NCI-H82 treated with DMSO at 0.1 percent for 48 hours (cell line): ENCODE results near the gene AGAP3.

ENCODE experiments used
- DNase-seq: peaks from one replicate; lab custom pipeline; 2025; ENCODE audit not compliant: unreplicated experiment; lab: John Stamatoyannopoulos, UW

AGAP3 gene

DNA sequence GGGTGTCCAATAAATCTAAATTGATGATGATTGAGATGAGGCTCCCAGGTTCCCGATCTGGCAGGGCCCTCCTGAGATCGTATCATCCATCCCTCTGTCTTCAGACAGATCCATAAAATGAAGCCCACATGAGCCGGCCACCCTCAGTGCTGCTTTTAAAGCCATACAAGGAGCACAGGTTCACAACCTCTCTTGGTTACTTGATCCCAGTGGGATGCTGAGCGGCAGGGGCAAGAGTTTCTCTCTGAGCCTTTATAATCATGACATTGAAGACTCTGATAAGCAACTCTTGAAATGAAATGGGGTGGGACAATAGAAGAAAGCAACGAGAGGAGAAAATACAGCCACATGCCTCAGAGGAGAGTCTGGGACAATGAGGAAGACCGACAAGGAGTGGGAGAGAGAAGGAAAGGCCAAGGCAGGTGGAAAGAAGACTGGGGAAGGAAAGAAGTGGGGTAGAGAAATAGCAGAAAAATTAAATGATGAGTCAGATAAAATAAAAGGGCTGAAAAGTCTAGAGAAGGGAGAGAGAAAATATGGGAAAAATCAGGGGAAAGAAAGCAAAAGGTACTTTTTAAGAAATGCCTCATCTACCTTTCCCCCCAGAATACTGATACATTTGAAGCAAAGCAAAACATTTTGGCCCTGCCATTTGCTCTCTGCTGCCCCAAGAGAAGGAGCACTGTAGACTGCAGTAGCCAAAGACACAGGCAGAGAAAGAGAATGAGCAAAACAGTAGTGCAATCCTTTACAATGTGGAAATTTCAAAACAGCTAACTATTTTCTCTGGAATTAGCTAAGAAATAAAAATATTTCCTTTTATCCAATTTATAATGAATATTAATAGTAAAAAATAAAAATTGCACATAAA lies 66.6 kb downstream of the AGAP3 start:
- no peak for DNase-seq

GRCh38 chr7:151157645-151158329 lies 71.5 kb downstream of the AGAP3 start:
- no peak for DNase-seq

DNA sequence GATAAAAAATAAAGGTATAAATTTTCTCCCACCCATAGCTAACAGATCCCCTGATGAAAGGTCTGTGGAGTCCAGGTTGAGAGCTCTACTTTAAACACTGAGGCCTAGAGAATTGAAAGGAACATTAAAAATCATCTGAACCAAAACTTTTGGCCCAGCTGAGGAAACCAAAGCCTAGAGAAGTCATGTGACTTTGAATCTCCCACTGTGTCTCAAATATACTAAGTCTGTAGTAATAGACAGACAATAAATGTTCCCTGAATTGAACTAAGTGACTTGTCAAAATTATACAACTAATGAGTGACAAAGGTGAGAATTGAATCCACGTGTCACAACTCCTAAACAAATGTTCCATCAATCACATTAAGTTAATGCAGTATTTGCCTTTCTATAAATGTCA lies 75.5 kb downstream of the AGAP3 start:
- no peak for DNase-seq

DNA sequence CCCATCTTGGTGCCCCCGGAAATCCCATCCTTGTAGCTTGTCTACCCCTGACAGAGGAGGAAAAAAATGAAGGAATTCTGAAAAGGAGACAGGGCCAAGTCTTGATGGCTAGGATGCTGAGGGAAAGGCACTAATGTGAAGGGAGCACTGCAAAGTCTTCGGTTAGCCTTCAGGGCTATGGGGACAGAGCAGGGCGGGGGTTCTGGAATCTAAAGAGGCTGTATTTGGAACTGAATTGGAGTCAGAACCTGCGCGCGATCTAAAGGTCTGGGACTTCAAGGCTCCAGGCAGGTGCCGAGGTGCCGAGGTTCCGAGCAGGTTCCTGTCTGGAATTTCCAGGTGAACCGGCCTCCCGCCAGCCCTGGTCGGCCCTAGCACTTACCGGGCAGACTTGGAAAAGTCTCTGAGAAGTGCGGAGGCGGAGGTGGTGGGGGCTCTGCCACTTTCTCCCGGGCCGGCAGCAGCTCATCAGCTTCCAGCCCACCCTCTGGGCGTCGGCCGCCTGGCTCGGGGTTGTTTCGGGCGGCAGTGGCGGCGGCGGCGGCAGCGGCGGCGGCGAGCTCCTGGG lies 80.4 kb downstream of the AGAP3 start:
- no peak for DNase-seq

DNA sequence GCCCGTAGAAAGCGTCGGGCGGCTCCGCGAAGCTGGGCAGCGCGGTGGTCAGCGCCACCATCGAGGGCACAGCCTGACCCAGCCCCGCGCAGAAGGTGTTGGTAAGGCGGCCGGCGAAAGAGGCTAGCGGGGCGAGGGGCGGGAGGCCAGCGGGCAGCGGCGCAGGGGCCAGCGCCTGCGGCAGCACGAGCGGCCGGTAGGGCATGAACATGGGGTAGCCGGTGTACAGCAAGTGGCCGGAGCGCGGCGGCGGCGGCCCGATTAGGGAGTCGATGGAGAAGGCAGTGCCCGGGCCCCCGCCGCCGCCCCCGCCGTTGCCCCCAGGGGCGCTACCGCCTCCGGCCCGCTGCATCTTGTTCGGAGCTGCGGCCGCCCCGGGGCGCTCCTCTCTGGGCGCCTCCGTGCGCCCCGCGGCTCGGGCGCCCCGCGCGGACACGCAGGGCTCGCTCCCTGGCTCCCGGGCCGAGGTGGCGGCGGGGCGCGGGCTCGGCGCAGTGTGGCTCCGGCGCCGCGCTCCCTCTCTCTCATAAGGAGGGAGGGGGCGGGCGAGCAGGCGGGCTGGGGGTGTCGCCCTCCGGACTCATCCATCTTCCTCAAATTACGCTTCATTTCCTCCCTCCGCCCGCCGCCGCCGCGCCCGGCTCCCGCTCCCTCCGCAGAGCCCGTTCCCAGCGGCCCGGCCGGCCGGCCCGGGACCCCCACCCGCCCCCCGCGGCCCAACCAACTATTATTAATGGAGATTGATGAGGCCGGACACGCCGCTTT lies 81.1 kb downstream of the AGAP3 start, which contains the start of gene GBX1:
Gene GBX1, minus strand, starts transcription at position 498 of the 765 bp plus-strand sequence. Its CDS starts 146 bp downstream, at position 352.
- no peak for DNase-seq

DNA sequence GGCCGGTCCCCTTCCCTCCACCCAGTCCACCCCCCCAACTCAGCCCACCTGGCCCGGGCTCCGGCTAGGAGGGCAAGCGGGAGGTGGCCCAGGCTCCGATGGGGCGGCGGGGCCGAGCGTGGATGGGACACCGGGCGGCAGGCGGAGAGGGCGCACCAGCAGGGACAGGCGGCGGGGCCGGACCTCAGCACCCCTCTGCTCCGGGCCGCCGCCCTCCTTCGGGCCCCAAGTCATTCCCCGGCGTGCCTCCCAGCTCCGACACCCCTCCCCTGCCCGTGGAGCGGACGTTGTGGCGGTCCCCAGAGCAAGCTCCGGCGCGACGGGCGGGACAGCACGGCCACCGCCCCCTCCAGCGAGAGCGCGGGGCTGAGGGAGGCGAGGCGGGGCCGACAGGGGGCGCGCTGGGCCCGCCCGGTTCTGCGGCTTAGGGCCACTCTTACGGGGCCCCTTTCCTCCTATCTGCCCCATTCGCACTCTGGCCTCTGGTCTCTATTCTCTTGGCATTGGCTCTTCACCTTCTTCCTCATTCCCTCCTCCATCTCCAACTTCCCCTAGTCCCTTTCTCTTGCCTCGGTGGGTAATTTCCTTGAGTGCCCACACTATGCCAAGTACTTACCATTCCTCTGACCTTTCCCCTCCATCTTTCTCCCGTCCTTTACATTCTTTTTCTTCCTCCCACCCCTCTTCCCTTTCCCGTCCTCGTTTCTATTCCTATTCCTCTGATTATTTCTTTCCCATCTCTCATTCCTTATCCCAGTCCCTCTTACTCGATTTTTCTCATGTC lies 81.9 kb downstream of the AGAP3 start:
- DNase-seq: no peak

DNA sequence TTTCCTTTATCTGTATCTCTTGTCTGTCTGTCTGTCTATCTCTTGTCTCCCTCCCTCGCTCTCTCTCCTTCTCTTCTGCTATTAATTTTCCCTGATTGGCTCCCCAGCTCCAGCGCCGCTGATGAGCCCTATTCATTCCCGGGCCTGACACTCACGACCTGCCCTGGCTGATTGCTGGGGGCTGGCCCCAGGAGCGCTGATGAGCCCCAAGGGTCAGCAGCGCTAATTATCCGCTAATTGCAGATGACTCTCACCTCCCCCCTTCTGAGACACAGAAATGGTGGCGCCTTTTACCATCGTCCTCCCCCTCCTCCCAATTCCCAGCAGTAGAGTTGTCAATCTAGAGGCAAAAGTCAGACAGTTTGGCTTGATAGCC lies 82.5 kb downstream of the AGAP3 start:
- DNase-seq: no peak

- peak; percentile 48 for DNase-seq
These were observed 86.2 kb downstream of the AGAP3 start for GRCh38 chr7:151172273-151173141.

DNA sequence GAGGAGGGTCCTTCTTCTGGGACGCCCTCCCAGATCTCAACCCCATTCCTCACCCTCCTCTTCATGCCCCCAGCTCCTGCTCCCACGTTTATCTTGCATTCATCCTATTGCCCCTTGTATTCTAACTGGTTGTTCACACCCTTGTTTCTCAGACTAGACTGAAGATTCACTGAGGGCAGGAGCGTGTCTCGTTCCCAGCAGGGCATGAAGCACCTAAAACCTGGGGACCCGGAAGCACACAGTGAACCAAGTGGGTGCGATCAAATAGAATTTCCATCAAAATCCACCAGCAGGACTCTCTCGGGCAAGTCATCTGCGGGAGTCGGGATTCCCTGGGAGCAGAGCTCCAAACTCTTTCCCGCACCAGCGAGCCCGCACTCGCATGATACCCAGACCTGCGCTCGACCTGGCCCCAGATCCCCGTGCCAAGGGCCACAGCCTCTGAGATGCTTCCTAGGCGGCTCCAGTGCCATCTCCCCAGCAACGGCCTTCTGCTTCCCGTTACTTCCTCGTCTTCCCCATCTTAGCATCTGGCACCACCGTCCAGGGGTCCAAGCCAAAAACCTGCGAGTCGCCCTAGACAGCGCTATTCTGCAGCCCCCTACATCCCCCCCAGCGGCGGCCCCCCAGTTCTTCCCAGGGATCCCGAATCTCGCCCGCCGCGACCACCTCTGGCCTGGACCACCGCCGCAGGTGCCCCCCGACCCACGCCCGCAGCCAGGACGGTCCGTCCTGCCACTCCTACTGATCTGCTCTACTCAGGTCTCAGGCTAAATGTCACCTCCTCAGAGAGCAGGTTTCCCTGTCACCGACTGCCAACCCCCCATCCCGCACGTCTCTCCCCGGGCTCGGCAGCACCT lies 87.3 kb downstream of the AGAP3 start:
- DNase-seq: no peak

- peak; percentile 33 for DNase-seq
These were observed 88.2 kb downstream of the AGAP3 start for GRCh38 chr7:151174246-151175046.

DNA sequence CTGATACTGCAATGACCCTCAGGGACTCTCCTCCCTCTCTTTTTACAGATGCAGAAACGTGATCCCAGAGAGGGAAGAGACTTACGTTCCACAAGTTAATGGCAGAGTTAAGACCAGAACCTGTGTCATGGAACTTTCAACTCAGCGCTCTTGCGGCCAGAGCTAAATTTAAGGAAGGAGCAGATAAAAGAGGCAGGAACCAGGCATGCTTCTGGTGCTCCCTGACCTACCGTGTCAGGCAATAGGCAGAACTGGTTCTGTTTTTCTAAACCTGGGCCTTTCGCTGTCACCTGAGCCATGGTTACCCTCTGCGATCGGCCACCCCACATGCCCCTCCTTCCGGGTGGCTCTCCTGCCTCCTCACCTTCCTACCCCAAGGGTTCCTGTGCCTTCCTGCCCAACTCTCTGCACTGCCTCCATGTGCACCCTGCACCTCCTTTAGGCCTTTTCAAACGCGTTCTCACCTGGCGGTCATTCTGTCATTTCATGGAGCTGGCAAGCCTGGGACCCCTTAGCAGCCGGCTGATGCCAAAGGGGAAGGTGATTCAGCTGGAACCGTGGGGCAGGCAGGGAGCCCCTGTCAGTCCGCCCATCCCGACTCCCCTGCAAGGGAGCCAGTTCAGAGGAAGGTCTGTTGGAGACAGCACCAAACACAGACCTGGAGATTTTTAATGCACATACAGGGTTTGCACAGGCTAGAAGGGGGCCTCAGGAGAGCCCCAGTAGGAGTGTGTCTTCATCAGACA lies 88.9 kb downstream of the AGAP3 start:
- DNase-seq: no peak

DNA sequence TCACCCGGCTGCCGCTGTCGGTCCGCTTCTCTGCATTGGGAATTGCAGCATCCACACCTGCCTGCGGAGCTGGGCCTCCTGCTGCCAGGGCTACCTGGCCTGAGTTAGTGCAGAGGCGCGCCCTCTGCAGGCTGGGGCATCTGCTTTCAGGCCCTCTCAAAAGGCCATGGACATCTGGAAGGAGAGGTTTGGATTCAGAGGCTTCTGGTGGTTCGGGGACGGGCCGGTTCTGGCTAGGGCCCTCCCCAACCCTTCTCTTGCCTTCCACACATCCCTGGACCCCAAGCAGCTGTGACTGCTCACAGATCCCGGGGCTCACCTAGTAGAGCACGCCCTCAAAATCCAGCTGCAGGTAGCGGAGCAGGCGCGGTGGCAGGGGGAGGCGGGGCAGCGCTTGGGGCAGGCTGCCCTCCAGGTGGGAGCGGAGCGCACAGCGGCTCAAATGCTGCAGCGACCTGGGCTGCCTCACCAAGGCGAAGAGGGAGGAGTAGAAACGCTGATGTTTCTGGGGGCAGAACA lies 89.6 kb downstream of the AGAP3 start:
- DNase-seq: no peak

GRCh38 chr7:151176401-151176800 lies 90.1 kb downstream of the AGAP3 start:
- DNase-seq: no peak

GRCh38 chr7:151177310-151177709 lies 91.0 kb downstream of the AGAP3 start:
- DNase-seq: no peak

- no peak for DNase-seq
These were observed 92.0 kb downstream of the AGAP3 start for GRCh38 chr7:151178236-151178635.

- DNase-seq: no peak
These were observed 92.6 kb downstream of the AGAP3 start for GRCh38 chr7:151178831-151179230.
